Glomerular visceral epithelial cell (primary cell): Measurements from ENCODE around the gene POC5.
A peak's percentile ranks its signal among the peaks of the same experiment; 100 is the strongest.
"Not testable (repeated sequence)": the region's sequence is repeated elsewhere in the genome, so short reads cannot be mapped to it uniquely, and the experiment has no call there.

Experiments
- DNase-seq: peaks from one replicate; pipeline ENCODE4 v3.0.0-alpha.2; 2016; ENCODE audit errors: extremely low spot score

Gene POC5, protein sequence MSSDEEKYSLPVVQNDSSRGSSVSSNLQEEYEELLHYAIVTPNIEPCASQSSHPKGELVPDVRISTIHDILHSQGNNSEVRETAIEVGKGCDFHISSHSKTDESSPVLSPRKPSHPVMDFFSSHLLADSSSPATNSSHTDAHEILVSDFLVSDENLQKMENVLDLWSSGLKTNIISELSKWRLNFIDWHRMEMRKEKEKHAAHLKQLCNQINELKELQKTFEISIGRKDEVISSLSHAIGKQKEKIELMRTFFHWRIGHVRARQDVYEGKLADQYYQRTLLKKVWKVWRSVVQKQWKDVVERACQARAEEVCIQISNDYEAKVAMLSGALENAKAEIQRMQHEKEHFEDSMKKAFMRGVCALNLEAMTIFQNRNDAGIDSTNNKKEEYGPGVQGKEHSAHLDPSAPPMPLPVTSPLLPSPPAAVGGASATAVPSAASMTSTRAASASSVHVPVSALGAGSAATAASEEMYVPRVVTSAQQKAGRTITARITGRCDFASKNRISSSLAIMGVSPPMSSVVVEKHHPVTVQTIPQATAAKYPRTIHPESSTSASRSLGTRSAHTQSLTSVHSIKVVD

DNA sequence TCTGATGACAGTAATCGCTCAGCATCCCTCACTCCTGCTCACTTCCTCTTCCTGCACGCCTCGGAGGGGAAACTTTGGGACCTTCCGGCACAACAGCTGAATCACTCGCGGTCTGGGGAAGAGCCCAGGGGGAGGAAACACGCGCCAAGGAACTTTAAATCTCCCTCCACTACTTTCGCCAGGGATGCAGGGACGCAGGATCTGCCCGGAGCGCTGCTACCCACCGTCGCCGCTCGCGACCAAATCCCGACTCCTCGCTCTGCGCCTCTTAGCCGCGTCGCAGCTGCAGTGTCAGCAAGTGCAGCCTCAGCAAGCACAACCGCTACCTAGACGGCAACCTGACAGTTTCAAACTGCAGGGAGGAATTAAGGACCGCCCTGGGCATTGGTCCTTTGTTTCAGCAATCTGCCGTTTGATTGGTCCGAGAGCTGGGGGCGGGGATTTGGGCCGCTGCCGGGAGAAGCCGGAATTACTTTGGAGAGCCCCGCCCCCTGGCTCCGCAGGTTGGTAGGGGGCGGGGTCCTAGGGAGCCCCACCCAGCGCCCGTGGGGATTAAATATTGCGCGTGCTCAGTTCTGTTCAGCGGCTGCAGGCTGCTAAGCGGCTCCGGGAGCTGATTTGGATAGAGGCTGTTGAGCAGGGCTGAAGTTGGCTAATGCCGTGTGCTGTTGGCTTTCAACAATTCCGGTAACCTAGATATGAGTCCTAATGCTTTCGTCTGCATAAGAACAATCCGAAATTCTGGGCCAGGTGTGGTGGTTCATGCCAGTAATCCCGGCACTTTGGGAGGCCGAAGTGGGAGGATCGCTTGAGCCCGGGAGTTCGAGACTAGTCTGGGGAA is at the start of gene POC5:
TSS of gene POC5 (minus strand) at position 356 of the 841 bp plus-strand sequence. CDS start 4,500 bp downstream, outside the sequence.
- DNase-seq: peak; percentile 98

DNA sequence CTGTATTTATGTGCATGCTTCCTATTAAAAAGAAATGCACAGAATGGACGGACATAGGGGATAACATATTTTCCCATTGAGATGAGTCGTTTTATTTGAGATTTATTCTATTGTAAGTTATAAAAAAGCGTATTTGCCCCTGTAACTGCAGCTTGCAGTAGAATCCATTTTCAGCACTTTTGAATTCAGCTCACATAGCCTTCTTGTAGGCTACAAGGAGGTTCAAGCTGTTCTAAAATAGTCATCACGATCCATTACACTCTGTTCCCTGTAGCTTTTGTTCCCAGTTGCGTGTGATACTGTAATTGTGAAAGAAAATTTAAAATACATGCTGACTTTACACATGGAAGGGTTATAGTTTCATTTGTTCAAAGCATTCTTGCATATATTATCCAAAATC is 40.9 kb upstream of the POC5 start:
- no peak for DNase-seq

DNA sequence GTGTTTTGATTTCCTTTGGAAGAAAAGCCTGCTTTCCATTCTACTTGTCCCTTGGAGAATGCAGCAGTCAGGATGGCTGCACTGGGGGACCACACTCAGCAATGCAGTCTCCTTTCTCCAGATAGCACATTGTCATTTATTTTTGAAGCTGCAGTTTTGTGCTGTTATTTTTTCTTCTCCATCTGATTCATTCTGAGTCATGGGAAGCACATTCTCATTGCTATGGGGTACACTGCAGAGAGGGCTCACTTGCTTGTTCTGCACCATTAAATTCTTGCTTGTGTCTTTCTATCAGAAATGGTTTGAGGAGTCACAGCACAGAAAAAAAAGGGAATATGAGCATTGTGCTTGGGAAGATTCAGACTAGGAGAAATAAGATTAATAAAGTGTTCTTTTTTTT is 39.7 kb upstream of the POC5 start:
- peak; percentile 54 for DNase-seq

DNA sequence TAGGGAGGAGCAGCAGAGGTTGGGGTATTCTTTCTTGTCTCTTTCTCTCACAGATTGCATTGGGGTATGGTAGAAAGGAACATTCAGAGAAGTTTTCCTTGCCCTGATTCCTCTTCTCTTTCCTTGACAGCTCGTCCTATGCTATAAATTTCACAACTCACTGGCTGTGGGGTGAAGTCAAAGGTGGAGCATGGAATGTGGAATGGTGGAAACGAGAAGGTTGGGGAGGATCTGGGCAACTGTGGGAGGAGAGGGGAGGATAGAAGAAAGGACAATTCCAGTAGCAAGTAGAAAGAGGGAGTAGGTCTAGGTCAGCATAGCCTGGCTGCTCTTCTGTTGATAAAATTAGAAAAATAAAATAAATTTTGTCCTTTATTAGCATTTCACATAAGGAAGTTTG is 39.0 kb upstream of the POC5 start:
- no peak for DNase-seq

DNA sequence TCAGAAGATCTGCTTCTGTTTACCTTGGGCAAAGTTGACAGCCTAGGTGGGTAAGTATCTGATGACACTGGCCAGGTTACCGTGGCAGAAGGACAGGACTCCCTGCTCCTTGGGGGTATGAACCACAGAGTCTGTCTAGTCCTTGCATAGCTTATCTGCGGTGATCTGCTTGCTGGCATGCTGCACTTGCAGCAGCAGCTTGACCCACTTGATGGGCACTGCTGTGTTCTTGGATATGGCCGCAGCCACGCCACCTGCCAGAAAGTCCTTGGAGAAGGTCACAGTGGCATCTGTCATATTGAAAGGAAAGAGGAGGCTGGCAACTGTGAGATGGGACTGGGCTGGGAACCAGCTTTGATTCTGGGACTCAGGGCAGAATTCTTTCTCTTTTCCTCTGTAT is 35.9 kb upstream of the POC5 start:
- no peak for DNase-seq

DNA sequence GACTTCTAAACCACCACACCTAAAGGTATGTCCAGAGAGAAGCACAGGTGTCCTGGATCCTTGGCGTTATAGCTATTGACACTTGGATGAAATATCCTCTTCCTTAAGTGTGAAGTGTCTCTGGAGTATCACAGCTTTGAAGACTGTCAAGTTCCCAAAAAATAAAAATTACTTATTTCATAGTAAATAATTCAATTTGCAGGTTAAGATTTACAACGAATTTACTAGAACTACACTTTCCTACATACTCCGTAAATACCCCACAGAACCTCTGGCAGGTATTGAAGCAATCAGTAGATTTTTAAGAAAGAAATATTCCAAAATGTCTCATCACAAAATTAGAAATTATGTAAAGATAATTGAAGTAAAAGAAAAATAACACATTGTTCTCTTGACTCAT is 27.1 kb upstream of the POC5 start:
- DNase-seq: no peak

DNA sequence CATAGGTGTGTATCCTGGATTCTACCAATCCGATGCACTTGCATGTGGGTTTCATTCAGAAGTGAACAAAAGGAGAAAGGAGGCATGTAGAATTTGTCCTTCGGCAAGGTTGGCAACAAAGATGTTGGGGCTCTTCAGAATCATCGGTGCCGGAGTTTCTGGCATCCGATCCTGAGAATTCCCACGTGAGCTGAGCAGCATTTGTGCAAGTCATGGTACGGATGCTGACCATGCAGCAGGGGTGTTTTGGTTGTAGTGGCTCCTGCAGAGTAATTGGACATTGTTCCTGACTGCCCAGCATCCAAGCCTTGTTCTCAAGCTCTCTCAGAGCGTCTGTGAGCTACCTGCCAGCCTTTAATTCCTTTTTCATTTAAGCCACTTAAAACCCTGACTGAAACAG is 19.0 kb upstream of the POC5 start:
- DNase-seq: no peak

DNA sequence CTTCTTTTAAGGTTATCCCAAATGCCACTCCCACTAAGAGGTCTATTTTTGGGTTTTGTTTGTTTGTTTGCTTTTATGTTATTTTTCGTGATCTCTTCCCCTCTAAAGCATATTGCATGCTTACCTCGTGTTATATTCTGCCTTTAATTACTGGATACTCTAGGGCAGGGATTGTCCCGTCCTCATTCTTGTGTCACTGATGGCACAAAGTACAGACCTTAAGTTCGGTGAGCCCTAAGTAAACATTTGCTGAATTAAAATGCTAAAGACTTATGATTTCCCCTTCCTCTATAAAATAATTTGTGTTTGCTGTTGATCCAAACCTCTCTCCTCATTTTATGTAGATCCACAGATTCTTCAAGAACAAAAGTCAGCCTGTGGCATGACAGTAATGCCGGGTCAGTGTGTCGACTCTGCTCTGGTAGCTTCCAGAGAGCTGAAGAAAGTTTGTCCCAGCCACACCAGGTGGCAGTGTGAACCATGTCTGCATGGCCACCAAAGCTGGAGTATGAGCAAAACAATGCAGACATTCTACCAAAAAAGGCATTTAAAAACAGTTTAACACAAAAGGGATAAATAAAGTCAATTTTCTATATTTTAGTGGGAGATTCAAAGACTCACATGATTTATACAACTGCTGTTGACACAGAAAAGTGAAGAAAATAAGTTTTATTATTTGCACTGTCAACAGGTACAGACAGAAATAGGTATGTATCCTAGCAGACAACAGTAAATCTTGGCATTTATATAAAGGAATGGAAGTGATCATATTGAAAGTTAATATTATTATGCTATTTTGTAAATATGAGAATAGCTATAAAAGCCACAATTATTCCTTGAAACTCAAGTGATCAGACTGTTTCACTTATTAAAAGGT is 17.9 kb upstream of the POC5 start:
- peak; percentile 30 for DNase-seq

DNA sequence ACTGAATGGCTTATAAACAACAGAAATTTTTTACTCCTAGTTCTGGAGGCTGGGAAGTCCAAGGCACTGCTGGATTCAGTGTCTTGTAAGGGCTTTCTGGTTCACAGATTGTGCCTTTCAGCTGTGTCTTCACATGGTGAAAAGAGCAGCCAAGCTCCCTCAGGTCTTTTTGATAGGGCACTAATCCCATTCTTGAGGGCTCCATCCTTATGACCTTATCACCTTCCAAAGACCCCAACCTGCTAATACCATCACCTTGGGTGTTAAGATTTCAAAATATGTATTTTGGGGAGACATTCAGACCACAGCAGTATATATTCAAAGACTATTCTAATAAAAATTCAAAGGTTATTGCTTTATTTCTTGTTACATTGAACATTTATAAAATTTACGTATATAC is 16.5 kb upstream of the POC5 start:
- DNase-seq: no peak

DNA sequence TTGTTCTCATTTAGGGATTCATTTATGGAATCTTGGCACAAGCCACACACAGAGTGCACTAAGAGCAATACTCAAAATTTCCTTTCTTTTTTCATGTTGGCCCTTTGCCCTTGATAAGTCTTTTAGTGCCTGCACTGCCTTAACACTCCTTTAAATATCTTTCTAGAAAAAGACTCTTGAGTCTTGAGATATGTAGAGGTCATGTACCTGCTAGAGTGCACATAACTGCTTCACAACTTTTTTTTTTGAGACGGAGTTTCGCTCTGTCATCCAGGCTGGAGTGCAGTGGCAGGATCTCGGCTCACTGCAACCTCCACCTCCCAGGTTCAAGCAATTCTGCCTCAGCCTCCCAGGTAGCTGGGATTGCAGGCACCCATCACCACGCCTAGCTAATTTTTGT is 14.3 kb upstream of the POC5 start:
- not testable (repeated sequence) for DNase-seq

DNA sequence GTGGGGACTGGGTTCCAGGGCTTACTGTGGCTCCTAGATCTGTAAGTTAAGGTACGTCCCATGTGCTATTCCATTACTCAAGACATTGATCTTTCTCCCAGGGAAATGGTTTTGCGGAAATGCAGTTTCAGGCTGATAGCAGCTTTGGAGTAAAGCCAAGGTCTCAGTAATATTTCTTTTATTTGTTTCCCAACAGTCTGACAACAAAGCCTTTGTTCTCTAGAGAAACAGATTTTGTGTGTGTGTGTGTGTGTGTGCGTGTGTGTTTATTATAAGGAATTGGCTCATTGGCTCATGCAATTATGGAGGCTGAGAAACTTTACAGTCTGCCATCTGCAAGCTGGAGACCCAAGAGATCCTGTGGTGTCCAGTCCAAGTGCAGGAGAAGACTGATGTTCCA is 12.1 kb upstream of the POC5 start:
- no peak for DNase-seq

DNA sequence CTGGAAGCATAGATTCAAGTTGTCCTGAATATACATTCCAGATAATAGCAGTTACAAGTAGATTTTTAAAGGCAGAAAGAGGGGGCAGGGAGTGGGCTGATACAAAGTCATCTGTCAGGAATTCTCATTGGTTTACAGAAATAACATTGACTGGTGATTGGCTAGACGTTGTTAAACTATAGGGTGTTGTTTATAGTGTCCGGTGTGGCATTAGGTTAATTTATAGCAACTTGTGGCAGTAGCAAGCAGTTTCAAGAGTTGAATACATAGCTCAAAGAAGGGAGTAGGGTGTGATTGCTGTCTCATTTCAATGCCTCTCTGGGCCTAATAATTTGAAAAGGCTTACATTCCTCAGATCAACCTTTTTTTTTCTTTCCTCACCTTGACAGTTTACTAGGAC is 10.7 kb upstream of the POC5 start:
- DNase-seq: no peak

DNA sequence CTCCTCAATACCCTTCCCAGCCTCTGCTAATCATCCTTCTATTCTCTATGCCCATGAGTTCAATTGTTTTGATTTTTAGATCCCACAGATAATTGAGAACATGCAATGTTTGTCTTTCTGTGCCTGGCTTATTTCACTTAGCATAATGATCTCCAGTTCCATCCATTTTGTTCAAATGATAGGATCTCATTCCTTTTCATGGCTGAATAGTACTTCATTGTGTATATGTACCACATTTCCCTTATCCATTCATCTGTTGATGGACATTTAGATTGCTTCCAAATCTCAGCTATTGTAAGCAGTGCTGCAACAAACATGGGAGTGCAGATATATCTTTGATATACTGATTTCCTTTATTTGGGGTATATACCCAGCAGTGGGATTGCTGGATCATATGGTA is 9.0 kb upstream of the POC5 start:
- DNase-seq: not testable (repeated sequence)

DNA sequence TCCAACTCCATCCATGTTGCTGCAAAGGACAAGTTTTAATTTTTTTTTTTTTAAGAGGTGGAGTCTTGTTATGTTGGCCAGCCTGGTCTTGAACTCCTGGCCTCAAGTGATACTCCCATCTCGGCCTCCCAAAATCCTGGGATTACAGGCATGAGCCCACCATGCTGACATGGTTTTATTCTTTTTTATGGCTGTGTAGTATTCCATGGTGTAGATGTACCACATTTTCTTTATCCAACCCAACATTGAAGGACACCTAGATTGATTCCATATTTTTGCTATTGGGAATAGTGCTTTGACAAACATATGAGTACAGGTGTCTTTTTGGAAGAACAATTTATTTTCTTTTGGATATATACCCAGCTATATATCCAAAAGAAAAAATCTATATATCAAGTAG is 6.1 kb upstream of the POC5 start:
- DNase-seq: no peak

DNA sequence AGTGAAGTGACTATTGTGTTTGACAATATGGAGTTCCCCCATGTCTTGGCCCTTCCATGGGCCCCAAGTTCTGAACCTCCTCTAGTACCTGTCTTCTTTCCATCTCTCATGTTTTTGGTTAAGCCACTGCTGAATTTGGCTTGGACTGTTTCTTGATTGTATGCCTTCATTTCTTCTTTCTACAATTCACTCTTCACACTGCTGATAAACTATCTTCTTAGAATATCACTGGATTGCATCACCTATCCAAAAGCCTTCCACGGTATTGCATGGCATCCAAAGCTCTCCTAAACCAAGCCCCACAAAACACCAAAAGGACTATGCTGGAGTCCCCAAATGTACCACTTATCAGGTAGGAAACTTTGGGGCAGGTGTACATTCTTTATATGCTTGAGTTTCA is 4.3 kb upstream of the POC5 start:
- no peak for DNase-seq

DNA sequence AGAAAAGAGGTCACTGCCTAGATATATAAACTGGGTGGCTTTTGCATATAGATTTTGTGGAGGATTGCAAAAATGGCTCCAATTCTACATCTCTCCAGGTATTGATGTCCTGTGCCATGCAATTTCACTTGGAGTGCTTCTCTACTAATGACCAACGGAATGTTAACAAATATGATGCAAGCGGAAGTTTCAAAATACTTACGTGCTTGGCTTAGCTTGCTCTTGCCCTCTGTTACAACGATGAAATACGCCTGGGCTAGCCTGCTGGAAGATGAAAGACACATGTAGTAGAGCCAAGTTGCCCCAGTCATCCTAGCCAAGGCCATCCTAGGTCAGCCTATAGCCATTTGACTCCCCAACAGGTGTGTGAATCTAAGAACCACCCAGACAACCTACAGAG is 3.6 kb upstream of the POC5 start:
- no peak for DNase-seq

DNA sequence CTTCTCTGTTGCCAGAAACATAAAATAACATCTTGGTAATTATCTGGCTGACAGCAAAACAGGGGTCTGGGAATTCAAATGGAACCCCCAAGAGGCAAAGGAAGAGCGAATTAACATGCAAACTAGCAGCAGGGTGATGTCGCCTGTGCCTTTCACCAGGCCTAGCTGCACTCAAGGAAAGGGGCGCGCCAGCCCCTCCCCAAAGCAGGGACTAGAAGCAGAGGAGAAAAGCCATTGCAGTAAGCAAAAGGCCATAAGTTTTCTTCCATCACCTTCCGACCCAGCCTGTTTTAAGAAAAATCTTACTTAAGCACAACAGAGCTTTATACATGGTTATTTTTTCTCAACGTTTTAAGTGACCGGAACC is 539 bp downstream of the POC5 start:
- DNase-seq: no peak

DNA sequence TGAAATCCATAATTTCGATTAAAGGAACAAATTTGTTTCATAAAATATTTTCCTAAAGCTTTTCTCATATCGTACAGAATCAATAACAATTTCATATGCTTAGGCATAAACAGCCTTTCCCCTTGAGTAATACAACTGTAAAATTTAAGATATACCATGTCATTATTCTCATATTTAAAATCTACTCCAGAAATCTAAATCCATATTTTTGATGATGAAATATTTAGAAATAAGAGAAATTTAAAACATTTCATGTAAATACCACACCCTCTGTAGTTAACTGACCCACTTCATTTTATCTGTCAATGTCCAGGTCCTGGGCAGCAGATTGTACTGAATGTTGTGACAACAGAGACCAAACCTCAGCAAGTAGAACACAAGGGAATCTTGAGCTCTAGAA is 5.1 kb downstream of the POC5 start:
- DNase-seq: no peak

DNA sequence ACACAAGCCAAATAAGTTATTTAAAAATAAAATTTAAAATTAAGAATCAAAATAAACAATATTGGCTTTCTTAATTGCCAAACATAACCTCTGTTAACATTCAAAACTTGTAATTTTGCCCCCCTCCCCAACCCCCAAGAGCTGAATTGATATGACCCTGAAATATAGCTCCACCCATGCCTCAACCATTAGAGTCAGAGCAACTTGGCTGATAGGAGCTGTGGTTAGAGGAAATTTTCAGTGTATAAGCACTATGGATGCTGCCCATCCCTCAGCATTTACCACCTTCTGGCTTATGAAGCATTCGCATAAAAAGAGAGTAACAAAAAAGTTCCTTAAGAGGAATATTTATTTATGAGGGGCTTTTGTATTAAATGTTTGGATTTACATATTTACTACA is 6.1 kb downstream of the POC5 start:
- DNase-seq: no peak

DNA sequence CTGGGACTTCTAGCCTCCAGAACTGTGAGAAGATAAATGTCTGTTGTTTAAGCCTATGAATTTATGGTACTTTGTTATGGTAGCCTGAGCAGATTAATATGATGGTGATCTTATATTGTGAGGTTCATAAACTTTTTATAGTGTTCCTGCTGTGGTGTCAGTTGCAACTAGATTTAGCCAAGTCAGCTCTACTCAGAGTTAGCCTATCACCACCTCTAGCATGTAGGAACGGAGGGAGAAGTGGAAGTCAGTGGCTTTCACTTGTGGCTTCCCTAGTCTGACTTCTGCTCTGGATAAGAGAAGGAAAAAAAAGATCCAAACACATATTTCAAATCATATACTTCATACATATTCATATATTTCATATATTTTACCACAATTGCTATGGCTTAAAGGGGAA is 6.6 kb downstream of the POC5 start:
- DNase-seq: no peak

DNA sequence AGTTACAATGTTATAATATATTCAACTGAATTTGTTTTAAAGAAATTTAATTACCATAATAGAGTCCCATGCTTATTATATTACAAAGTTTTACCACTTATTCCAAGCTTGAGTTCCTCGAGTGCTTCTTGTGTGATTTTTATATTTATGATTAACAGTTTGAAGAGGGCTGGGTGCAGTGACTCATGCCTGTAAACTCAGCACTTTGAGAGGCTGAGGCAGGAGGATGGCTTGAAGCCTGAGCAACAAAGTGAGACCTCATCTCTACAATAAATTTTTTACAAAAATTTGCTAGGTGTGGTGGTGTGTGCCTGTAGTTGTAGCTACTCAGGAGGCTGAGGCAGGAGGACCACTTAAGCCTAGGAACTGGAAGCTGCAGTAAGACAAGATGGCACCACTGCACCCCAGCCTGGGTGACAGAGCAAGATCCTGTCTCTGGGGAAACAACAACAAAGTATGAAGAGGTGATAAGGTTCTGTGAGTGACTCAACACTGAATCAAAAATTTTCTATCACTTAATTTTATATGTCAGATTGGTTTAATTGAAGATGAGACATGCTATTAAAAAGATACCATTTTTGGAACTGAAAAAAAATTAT is 9.2 kb downstream of the POC5 start:
- DNase-seq: peak; percentile 47

DNA sequence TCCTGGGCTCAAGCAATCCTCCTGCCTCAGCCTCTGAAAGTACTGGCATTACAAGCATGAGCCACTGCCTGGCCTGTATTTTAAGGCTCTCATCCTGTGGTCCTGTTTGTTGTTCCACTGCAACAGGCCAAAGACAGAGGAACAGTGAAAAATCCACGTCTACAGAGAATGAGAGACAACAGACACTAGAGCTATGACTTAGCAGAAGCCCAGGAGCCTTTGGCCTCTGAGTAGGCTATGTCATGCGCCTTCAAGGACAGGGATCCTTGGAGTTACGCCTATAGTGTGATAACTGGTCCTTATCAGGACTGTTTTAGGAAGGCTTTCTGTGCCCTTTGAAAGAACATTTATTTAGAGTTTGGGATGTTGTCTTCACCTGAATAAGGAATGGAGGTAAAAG is 10.5 kb downstream of the POC5 start:
- DNase-seq: no peak
